ENCODE measurements around the gene FGF6.
"Not testable (repeated sequence)": the region's sequence is repeated elsewhere in the genome, so short reads cannot be mapped to it uniquely, and the experiment has no call there.

Gene FGF6

GRCh38 chr12:4412465-4412864 is 33.1 kb downstream of the FGF6 start:
- no peaks in the 10 kb centered on the region for H3K4me1 ChIP-seq (ENCODE audit: low read length)
- peaks cover 51% of the 10 kb centered on the region for H3K27me3 ChIP-seq (ENCODE audit: low read depth, low read length)
- no peaks in the 10 kb centered on the region for H3K36me3 ChIP-seq (replicated peaks; ENCODE audit: low read depth, low read length)
- H3K9me3 ChIP-seq (ENCODE audit: insufficient read depth, low read length) = no peaks in the 10 kb centered on the region
- no peak overlapping the region for H3K4me2 ChIP-seq (ENCODE audit: low read length)
- no peaks in the 10 kb centered on the region for H3K79me2 ChIP-seq (ENCODE audit: low read length)
- no peak overlapping the region for H2AFZ ChIP-seq (ENCODE audit: low read depth, low read length)
- H3K4me3 ChIP-seq (ENCODE audit: low read length) = no peak overlapping the region
- H4K20me1 ChIP-seq (ENCODE audit: insufficient read depth, low read length) = no peaks in the 10 kb centered on the region
- H3K27ac ChIP-seq (ENCODE audit: low read length) = no peak overlapping the region
- TF ChIP-seq, protein P1, sequence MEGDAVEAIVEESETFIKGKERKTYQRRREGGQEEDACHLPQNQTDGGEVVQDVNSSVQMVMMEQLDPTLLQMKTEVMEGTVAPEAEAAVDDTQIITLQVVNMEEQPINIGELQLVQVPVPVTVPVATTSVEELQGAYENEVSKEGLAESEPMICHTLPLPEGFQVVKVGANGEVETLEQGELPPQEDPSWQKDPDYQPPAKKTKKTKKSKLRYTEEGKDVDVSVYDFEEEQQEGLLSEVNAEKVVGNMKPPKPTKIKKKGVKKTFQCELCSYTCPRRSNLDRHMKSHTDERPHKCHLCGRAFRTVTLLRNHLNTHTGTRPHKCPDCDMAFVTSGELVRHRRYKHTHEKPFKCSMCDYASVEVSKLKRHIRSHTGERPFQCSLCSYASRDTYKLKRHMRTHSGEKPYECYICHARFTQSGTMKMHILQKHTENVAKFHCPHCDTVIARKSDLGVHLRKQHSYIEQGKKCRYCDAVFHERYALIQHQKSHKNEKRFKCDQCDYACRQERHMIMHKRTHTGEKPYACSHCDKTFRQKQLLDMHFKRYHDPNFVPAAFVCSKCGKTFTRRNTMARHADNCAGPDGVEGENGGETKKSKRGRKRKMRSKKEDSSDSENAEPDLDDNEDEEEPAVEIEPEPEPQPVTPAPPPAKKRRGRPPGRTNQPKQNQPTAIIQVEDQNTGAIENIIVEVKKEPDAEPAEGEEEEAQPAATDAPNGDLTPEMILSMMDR (IDR thresholded peaks at IDR 0.05; ENCODE audit: low read depth, low read length) = no peak
- TF ChIP-seq EZH2phosphoT487 (IDR thresholded peaks at IDR 0.05; ENCODE audit: low read depth) = no peak
- H3K9ac ChIP-seq (ENCODE audit: low read length) = no peak overlapping the region

- Histone ChIP-seq H4K20me1 (ENCODE audit: insufficient read depth, low read length) (no peaks in the 10 kb centered on the region), H3K27ac (ENCODE audit: low read length) (no peak overlapping the region), H3K27me3 (ENCODE audit: low read depth, low read length) (peaks cover 47% of the 10 kb centered on the region), H3K9ac (ENCODE audit: low read length) (no peak overlapping the region), H3K79me2 (ENCODE audit: low read length) (no peaks in the 10 kb centered on the region), H3K4me2 (ENCODE audit: low read length) (no peak overlapping the region), H3K36me3 (replicated peaks; ENCODE audit: low read depth, low read length) (no peaks in the 10 kb centered on the region), H3K4me3 (ENCODE audit: low read length) (no peak overlapping the region), H2AFZ (ENCODE audit: low read depth, low read length) (no peak overlapping the region), H3K4me1 (ENCODE audit: low read length) (no peaks in the 10 kb centered on the region), H3K9me3 (ENCODE audit: insufficient read depth, low read length) (no peaks in the 10 kb centered on the region)
- no peak for TF ChIP-seq EZH2phosphoT487 (IDR thresholded peaks at IDR 0.05; ENCODE audit: low read depth)
- TF ChIP-seq, protein P1 (IDR thresholded peaks at IDR 0.05; ENCODE audit: low read depth, low read length) = no peak
Observed at GRCh38 chr12:4412056-4412455, 33.6 kb downstream of the FGF6 start.

DNA sequence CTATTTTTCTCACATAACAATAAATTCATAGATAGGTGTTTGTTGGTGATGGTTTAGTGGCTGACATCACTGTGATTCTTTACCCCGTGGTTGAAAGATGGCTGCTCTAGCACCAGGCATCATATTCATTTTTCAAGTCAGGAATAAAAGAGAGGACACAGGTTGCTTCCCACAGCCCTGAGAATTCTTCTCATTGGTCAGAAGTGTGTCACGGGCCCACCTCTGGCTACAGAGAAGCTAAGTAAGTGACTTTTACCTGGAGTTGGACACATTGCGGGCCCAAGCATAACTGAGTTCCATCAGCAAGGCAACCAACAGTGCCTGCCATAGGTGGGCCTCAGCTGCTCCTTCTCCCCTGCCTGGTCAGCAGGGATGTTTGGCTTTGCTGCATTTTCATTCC is 38.5 kb downstream of the FGF6 start:
- Histone ChIP-seq H3K27ac (ENCODE audit: low read length) (no peak overlapping the region), H3K4me3 (ENCODE audit: low read length) (no peak overlapping the region), H3K4me2 (ENCODE audit: low read length) (no peak overlapping the region), H3K27me3 (ENCODE audit: low read depth, low read length) (peaks cover 21% of the 10 kb centered on the region), H2AFZ (ENCODE audit: low read depth, low read length) (no peak overlapping the region), H3K9ac (ENCODE audit: low read length) (no peak overlapping the region), H3K4me1 (ENCODE audit: low read length) (no peaks in the 10 kb centered on the region), H4K20me1 (ENCODE audit: insufficient read depth, low read length) (no peaks in the 10 kb centered on the region), H3K36me3 (replicated peaks; ENCODE audit: low read depth, low read length) (no peaks in the 10 kb centered on the region), H3K79me2 (ENCODE audit: low read length) (no peaks in the 10 kb centered on the region), H3K9me3 (ENCODE audit: insufficient read depth, low read length) (no peaks in the 10 kb centered on the region)
- TF ChIP-seq, protein P1 (IDR thresholded peaks at IDR 0.05; ENCODE audit: low read depth, low read length) = no peak
- TF ChIP-seq EZH2phosphoT487 (IDR thresholded peaks at IDR 0.05; ENCODE audit: low read depth) = no peak

DNA sequence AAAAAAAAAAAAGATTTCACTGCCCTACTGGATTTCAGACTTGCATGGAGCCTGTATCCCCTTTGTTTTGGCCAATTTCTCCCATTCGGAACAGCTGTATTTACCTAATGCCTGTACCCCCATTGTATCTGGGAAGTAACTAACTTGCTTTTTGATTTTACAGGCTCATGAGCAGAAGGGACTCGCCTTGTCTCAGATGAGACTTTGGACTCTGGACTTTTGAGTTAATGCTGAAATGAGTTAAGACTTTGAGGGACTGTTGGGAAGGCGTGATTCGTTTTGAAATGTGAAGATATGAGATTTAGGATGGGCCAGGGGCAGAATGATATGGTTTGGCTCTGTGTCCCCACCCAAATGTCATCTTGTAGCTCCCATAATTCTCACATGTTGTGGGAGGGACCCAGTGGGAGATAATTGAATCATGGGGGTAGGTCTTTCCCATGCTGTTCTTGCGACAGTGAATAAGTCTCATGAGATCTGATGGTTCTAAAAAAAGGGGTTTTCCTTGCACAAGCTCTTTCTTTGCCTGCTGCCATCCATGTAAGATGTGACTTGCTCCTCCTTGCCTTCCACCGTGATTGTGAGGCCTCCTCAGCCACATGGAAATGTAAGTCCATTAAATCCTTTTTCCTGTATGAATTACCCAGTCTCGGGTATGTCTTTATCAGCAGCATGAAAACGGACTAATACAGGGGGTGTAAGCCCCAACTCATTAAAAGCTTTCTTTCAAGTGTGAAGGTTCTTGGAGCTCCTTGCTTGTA is 40.6 kb downstream of the FGF6 start:
- not testable (repeated sequence) for H4K20me1 ChIP-seq (ENCODE audit: insufficient read depth, low read length); H3K36me3 ChIP-seq (replicated peaks; ENCODE audit: low read depth, low read length); H3K79me2 ChIP-seq (ENCODE audit: low read length); H3K9ac ChIP-seq (ENCODE audit: low read length); H3K4me3 ChIP-seq (ENCODE audit: low read length); H2AFZ ChIP-seq (ENCODE audit: low read depth, low read length); H3K4me2 ChIP-seq (ENCODE audit: low read length); H3K27ac ChIP-seq (ENCODE audit: low read length); H3K9me3 ChIP-seq (ENCODE audit: insufficient read depth, low read length); H3K4me1 ChIP-seq (ENCODE audit: low read length)
- peaks cover 17% of the 10 kb centered on the region for H3K27me3 ChIP-seq (ENCODE audit: low read depth, low read length)
